Mucosa of stomach (tissue), 1 donor: ENCODE measurements around the gene SMYD3.

Experiments used
- H3K27me3 ChIP-seq: one replicate; pipeline ENCODE4 v1.7.0; 2013; ENCODE audit warnings: mild to moderate bottlenecking, low read length; ENCODE audit not compliant: control insufficient read depth, insufficient read depth
- H3K36me3 ChIP-seq: one replicate; pipeline ENCODE4 v1.7.0; 2013; ENCODE audit warnings: low read length; ENCODE audit not compliant: control insufficient read depth, insufficient read depth
- H3K4me1 ChIP-seq: one replicate; pipeline ENCODE4 v1.7.0; 2013; ENCODE audit warnings: mild to moderate bottlenecking, low read length; ENCODE audit not compliant: control insufficient read depth, insufficient read depth
- H3K4me3 ChIP-seq: one replicate; pipeline ENCODE4 v1.7.0; 2013; ENCODE audit warnings: low read length
- H3K9ac ChIP-seq: one replicate; pipeline ENCODE4 v1.7.0; 2013; ENCODE audit warnings: mild to moderate bottlenecking, low read length, moderate library complexity
- H3K9me3 ChIP-seq: one replicate; pipeline ENCODE4 v1.7.0; 2013; ENCODE audit warnings: mild to moderate bottlenecking, low read length, moderate library complexity; ENCODE audit not compliant: control insufficient read depth
- donor health status: Pancreatic carcinoma.

SMYD3 gene

GRCh38 chr1:245991266-245991665 is 515.8 kb downstream of the SMYD3 start:
- no peaks in the 10 kb centered on the region for H3K36me3 ChIP-seq
- no peaks in the 10 kb centered on the region for H3K9me3 ChIP-seq
- H3K4me3 ChIP-seq = no peak overlapping the region
- H3K27me3 ChIP-seq = no peaks in the 10 kb centered on the region
- peaks cover 35% of the 10 kb centered on the region for H3K4me1 ChIP-seq
- H3K9ac ChIP-seq = no peak overlapping the region

GRCh38 chr1:245990315-245991022 is 516.6 kb downstream of the SMYD3 start:
- Histone ChIP-seq H3K4me1 (peaks cover 36% of the 10 kb centered on the region), H3K27me3 (no peaks in the 10 kb centered on the region), H3K36me3 (no peaks in the 10 kb centered on the region), H3K9me3 (no peaks in the 10 kb centered on the region), H3K4me3 (no peak overlapping the region), H3K9ac (no peak overlapping the region)

GRCh38 chr1:245988393-245989078 is 518.5 kb downstream of the SMYD3 start:
- Histone ChIP-seq H3K27me3 (no peaks in the 10 kb centered on the region), H3K9ac (no peak overlapping the region), H3K9me3 (no peaks in the 10 kb centered on the region), H3K4me1 (peaks cover 36% of the 10 kb centered on the region), H3K36me3 (no peaks in the 10 kb centered on the region), H3K4me3 (no peak overlapping the region)

GRCh38 chr1:245987997-245988392 is 519.1 kb downstream of the SMYD3 start:
- H3K9me3 ChIP-seq = no peaks in the 10 kb centered on the region
- no peaks in the 10 kb centered on the region for H3K27me3 ChIP-seq
- peaks cover 36% of the 10 kb centered on the region for H3K4me1 ChIP-seq
- H3K36me3 ChIP-seq = no peaks in the 10 kb centered on the region
- no peak overlapping the region for H3K4me3 ChIP-seq
- no peak overlapping the region for H3K9ac ChIP-seq

- H3K4me1 ChIP-seq = peaks cover 36% of the 10 kb centered on the region
- no peaks in the 10 kb centered on the region for H3K9me3 ChIP-seq
- no peaks in the 10 kb centered on the region for H3K36me3 ChIP-seq
- no peak overlapping the region for H3K9ac ChIP-seq
- H3K27me3 ChIP-seq = no peaks in the 10 kb centered on the region
- no peak overlapping the region for H3K4me3 ChIP-seq
Measured at GRCh38 chr1:245987577-245987976, 519.5 kb downstream of the SMYD3 start.

GRCh38 chr1:245987219-245987545 is 519.9 kb downstream of the SMYD3 start:
- Histone ChIP-seq H3K4me1 (peaks cover 36% of the 10 kb centered on the region), H3K27me3 (no peaks in the 10 kb centered on the region), H3K9me3 (no peaks in the 10 kb centered on the region), H3K4me3 (no peak overlapping the region), H3K9ac (no peak overlapping the region), H3K36me3 (no peaks in the 10 kb centered on the region)

- Histone ChIP-seq H3K9me3 (no peaks in the 10 kb centered on the region), H3K36me3 (no peaks in the 10 kb centered on the region), H3K4me3 (no peak overlapping the region), H3K4me1 (peaks cover 36% of the 10 kb centered on the region), H3K9ac (no peak overlapping the region), H3K27me3 (no peaks in the 10 kb centered on the region)
Measured at GRCh38 chr1:245986404-245987218, 520.5 kb downstream of the SMYD3 start.

GRCh38 chr1:245984390-245985155 is 522.5 kb downstream of the SMYD3 start:
- H3K4me3 ChIP-seq = no peak overlapping the region
- H3K4me1 ChIP-seq = peaks cover 24% of the 10 kb centered on the region
- no peaks in the 10 kb centered on the region for H3K36me3 ChIP-seq
- H3K27me3 ChIP-seq = no peaks in the 10 kb centered on the region
- H3K9ac ChIP-seq = no peak overlapping the region
- H3K9me3 ChIP-seq = no peaks in the 10 kb centered on the region

GRCh38 chr1:245983294-245983967 is 523.6 kb downstream of the SMYD3 start:
- Histone ChIP-seq H3K36me3 (no peaks in the 10 kb centered on the region), H3K9me3 (no peaks in the 10 kb centered on the region), H3K9ac (no peak overlapping the region), H3K4me1 (peaks cover 16% of the 10 kb centered on the region), H3K27me3 (no peaks in the 10 kb centered on the region), H3K4me3 (no peak overlapping the region)

- H3K9me3 ChIP-seq = no peaks in the 10 kb centered on the region
- no peaks in the 10 kb centered on the region for H3K36me3 ChIP-seq
- no peak overlapping the region for H3K4me3 ChIP-seq
- H3K4me1 ChIP-seq = no peaks in the 10 kb centered on the region
- H3K27me3 ChIP-seq = no peaks in the 10 kb centered on the region
- H3K9ac ChIP-seq = no peak overlapping the region
Measured at GRCh38 chr1:245979589-245979988, 527.5 kb downstream of the SMYD3 start.

GRCh38 chr1:245978915-245979314 is 528.2 kb downstream of the SMYD3 start:
- Histone ChIP-seq H3K36me3 (no peaks in the 10 kb centered on the region), H3K4me3 (no peak overlapping the region), H3K27me3 (no peaks in the 10 kb centered on the region), H3K4me1 (no peaks in the 10 kb centered on the region), H3K9ac (no peak overlapping the region), H3K9me3 (no peaks in the 10 kb centered on the region)
